K562 (cell line): Measurements from ENCODE around the gene SAMD8. TPM values are rescaled to one million over a fixed set of nuclear protein-coding genes. Genes with fewer than 3 reads are reported as not detected.
A peak's percentile ranks its signal among the peaks of the same experiment; 100 is the strongest.

Source experiments
- ATAC-seq: fragments of 200-7000 bp; cut with Tn5 transposase; 3 replicates; pipeline ENCODE4 v1.9.1; 2020; ENCODE audit warnings: moderate library complexity
- BruUV-seq: library from RNA; stranded (reverse); fragments of 400-500 nt; replicated peaks from 2 replicates; lab custom pipeline; 2021; lab: Mats Ljungman, UMichigan
- CTCF ChIA-PET: fragments of 300-600 bp; formaldehyde crosslinking; extraction: SDS; loops from one replicate; lab custom pipeline; 2021; ENCODE audit warnings: low intra/inter-chr PET ratio; lab: Yijun Ruan, JAX
- POLR2A ChIA-PET: fragments of 300-600, 350-650 bp; sonication (Branson Sonifier 250); formaldehyde crosslinking; extraction: SDS; loops from one replicate; lab custom pipeline; 2021; ENCODE audit warnings: antibody characterized with exemption, inconsistent platforms; lab: Yijun Ruan, JAX
- DNase-seq, 4 experiments: peaks; one replicate each; pipeline versions ENCODE4 v3.0.0 to v3.0.0-alpha.2; 2011 to 2018; ENCODE audit warnings: low spot score in 3 of 4, mixed read lengths in 3 of 4; ENCODE audit errors: extremely low read depth in 1 of 4
- FAIRE-seq: peaks from 2 replicates; lab custom pipeline; 2011; peaks lifted over from hg19 to GRCh38; lab: Jason Lieb, UNC
- H2AFZ ChIP-seq: 2 replicates; pipeline ENCODE4 v1.6.0; 2011; ENCODE audit warnings: low read depth, low read length, control low read depth, inconsistent platforms
- H3K27ac ChIP-seq: fragments of 200-600 bp; 3 replicates; pipeline ENCODE4 v1.8.0; 2011; ENCODE audit warnings: low read depth, mild to moderate bottlenecking, control low read depth, inconsistent platforms, low read length, moderate library complexity, mixed read lengths; ENCODE audit errors: extremely low read depth
- H3K27me3 ChIP-seq, 2 experiments: fragments of 300-600 bp in 1 of 2; 2 replicates in 1 of 2; 3 replicates in 1 of 2; pipeline versions ENCODE4 v1.6.0 to v1.8.0; 2011; ENCODE audit warnings: inconsistent platforms in 2 of 2, low read length in 2 of 2, mild to moderate bottlenecking in 1 of 2, mixed read lengths in 1 of 2, moderate library complexity in 1 of 2; ENCODE audit not compliant: control insufficient read depth in 2 of 2, insufficient read depth in 2 of 2
- H3K36me3 ChIP-seq: fragments of 300-600 bp; 3 replicates; pipeline ENCODE4 v1.8.0; 2011; ENCODE audit warnings: mild to moderate bottlenecking, low read length, inconsistent platforms; ENCODE audit not compliant: control insufficient read depth, insufficient read depth
- H3K4me1 ChIP-seq, 2 experiments: fragments of 200-600 bp in 1 of 2; replicated peaks in 1 of 2; 2 replicates in 1 of 2; 3 replicates in 1 of 2; pipeline versions ENCODE4 v1.5.1 to v1.8.0; 2011; ENCODE audit warnings: inconsistent platforms in 2 of 2, low read length in 2 of 2, mild to moderate bottlenecking in 1 of 2, mixed read lengths in 1 of 2, moderate library complexity in 1 of 2; ENCODE audit not compliant: control insufficient read depth in 2 of 2, insufficient read depth in 2 of 2
- H3K4me2 ChIP-seq: 2 replicates; pipeline ENCODE4 v1.6.1; 2011; ENCODE audit warnings: low read length, control low read depth, inconsistent platforms, mixed read lengths; ENCODE audit not compliant: insufficient read depth
- H3K4me3 ChIP-seq: fragments of 200-600 bp; sonication (generic), shearing (Covaris generic); 2 replicates; pipeline ENCODE4 v1.5.1; 2016; ENCODE audit warnings: control low read depth, inconsistent platforms
- H3K79me2 ChIP-seq: fragments of 200-600 bp; 3 replicates; pipeline ENCODE4 v1.8.0; 2011; ENCODE audit warnings: low read length, inconsistent platforms; ENCODE audit not compliant: control insufficient read depth, insufficient read depth
- H3K9ac ChIP-seq, 2 experiments: 2 replicates each; pipeline versions ENCODE4 v1.6.0 to v1.6.1; 2011; ENCODE audit warnings: low read depth in 2 of 2, low read length in 2 of 2, control low read depth in 1 of 2, inconsistent platforms in 1 of 2, mild to moderate bottlenecking in 1 of 2, mixed read lengths in 1 of 2; ENCODE audit not compliant: insufficient read depth in 1 of 2
- H3K9me1 ChIP-seq: one replicate; pipeline ENCODE4 v1.6.0; 2011; ENCODE audit warnings: inconsistent platforms, mild to moderate bottlenecking, low read length, moderate library complexity; ENCODE audit not compliant: control insufficient read depth, insufficient read depth
- H3K9me3 ChIP-seq: replicated peaks from 2 replicates; pipeline ENCODE4 v1.5.1; 2011; ENCODE audit warnings: low read depth, low read length, inconsistent platforms; ENCODE audit not compliant: control insufficient read depth, insufficient read depth
- H4K20me1 ChIP-seq: replicated peaks from 2 replicates; pipeline ENCODE4 v1.6.1; 2011; ENCODE audit warnings: low read length, inconsistent platforms, mixed read lengths; ENCODE audit not compliant: control insufficient read depth, insufficient read depth
- DACH1 ChIP-seq: fragments of 450-650 bp; IDR thresholded peaks from 2 replicates; pipeline ENCODE4 v1.6.1; 2018; ENCODE audit not compliant: partially characterized antibody
- NFRKB ChIP-seq: fragments of 450-650 bp; IDR thresholded peaks from 2 replicates; pipeline ENCODE4 v1.6.1; 2016; ENCODE audit warnings: low read depth
- PHTF2 ChIP-seq: fragments of 250-450 bp; sonication (Bioruptor Pico); IDR thresholded peaks from 2 replicates; pipeline ENCODE4 v1.5.0; 2021; ENCODE audit warnings: mild to moderate bottlenecking
- RBM25 ChIP-seq: fragments of 200-400 bp; formaldehyde crosslinking; IDR thresholded peaks from 2 replicates; pipeline ENCODE4 v1.6.1; 2018; ENCODE audit warnings: low read length, low read depth, moderate library complexity; ENCODE audit not compliant: severe bottlenecking
- WGBS: fragments of 100-300 bp; shearing (Covaris generic); methylation state at CpG from one replicate; pipeline ENCODE4 v1.1.6; 2016; ENCODE audit warnings: low coverage, mixed read lengths; ENCODE audit not compliant: insufficient coverage; ENCODE audit errors: missing lambda C conversion rate; 5-methylcytosine and 5-hydroxymethylcytosine counted together
- in situ Hi-C: fragments of 300-500 bp; cut with MboI; formaldehyde crosslinking; loops from 4 replicates; pipeline ENCODE4 v1.15.0; 2018; ENCODE audit warnings: inconsistent platforms, mixed read lengths
- intact Hi-C: fragments of 100-400 bp; cut with micrococcal nuclease; formaldehyde crosslinking; loops from 2 replicates; pipeline ENCODE4 v1.14.2; 2022
- polyA plus RNA-seq, 8 experiments: library from polyadenylated mRNA; depleted of rRNA in 4 of 8; stranded (reverse) in 5 of 8; unstranded in 3 of 8; fragments of >200 nt; fragmentation: Nextera tagmentation in 2 of 8; fragmentation: Illumina TruSeq in 1 of 8; extraction: Ambion mirVana in 2 of 8; extraction: Trizol in 1 of 8; gene quantifications; 2 replicates each; pipeline versions ENCODE4 v1.2.1 to v1.2.3, GENCODE V29; 2011 to 2014; ENCODE audit warnings: inconsistent platforms in 1 of 8, missing spikeins in 1 of 8
- total RNA-seq, 7 experiments: library from RNA; depleted of rRNA in 6 of 7; stranded (reverse); fragments of >200 nt in 6 of 7; fragmentation: Illumina TruSeq in 2 of 7; extraction: Trizol in 2 of 7; gene quantifications; 2 replicates each; pipeline versions ENCODE4 v1.2.1 to v1.2.3, GENCODE V29; 2011 to 2021; ENCODE audit warnings: low replicate concordance in 1 of 7
- TF ChIP-seq, protein P1 (sequence below), 2 experiments: IDR thresholded peaks; 2 replicates each; pipeline ENCODE4 v1.6.1; 2012; ENCODE audit warnings: improper control_type of control experiment in 2 of 2, low read depth in 2 of 2, low read length in 2 of 2, borderline replicate concordance in 1 of 2

Gene SAMD8
- total and polyA plus RNA-seq, 9 of the 15 experiments (the other 6 are each of a cell fraction or from before 2014, with no cell fraction given), result 2.7 to 16.1 (median 6.2) TPM

- no peaks in the 10 kb centered on the region for H3K9me1 ChIP-seq
- 91% methylated on average over 3 of the region's 3 CpGs for WGBS
- CTCF ChIA-PET, result interaction anchor here (0.7 to 3.7 kb wide), 5 partner anchors 14 to 985 kb away, joined by 3 to 38 read pairs (median 3); no protein-coding TSS in a partner anchor
- peaks cover 84% of the 10 kb centered on the region for H3K36me3 ChIP-seq
- no peak overlapping the region for H3K4me2 ChIP-seq
- BruUV-seq, result no TSS peak
- no peak for FAIRE-seq
- no peak overlapping the region for H3K27ac ChIP-seq
- no peak for DNase-seq
- no peaks in the 10 kb centered on the region for H3K27me3 ChIP-seq
- TF ChIP-seq, protein P1, sequence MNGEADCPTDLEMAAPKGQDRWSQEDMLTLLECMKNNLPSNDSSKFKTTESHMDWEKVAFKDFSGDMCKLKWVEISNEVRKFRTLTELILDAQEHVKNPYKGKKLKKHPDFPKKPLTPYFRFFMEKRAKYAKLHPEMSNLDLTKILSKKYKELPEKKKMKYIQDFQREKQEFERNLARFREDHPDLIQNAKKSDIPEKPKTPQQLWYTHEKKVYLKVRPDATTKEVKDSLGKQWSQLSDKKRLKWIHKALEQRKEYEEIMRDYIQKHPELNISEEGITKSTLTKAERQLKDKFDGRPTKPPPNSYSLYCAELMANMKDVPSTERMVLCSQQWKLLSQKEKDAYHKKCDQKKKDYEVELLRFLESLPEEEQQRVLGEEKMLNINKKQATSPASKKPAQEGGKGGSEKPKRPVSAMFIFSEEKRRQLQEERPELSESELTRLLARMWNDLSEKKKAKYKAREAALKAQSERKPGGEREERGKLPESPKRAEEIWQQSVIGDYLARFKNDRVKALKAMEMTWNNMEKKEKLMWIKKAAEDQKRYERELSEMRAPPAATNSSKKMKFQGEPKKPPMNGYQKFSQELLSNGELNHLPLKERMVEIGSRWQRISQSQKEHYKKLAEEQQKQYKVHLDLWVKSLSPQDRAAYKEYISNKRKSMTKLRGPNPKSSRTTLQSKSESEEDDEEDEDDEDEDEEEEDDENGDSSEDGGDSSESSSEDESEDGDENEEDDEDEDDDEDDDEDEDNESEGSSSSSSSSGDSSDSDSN (IDR thresholded peaks at IDR 0.05; ENCODE audit: borderline replicate concordance in 1 of 2, low read depth in 2 of 2, low read length in 2 of 2), result no peak
- TF ChIP-seq DACH1 (peak; percentile 73), PHTF2 (CRISPR knock-in tag) (no peak), RBM25 (no peak), NFRKB (no peak)
- in situ Hi-C loops (loop anchor here (10.0 kb wide), 1 partner anchor 985 kb away; no protein-coding TSS in a partner anchor), intact Hi-C loops (loop anchor here (1.0 to 10.0 kb wide), 4 partner anchors 42 to 963 kb away; partner anchors contain the start of gene KAT6B)
- H3K79me2 ChIP-seq, result peaks cover 72% of the 10 kb centered on the region
- ATAC-seq, result no peak
- H3K4me1 ChIP-seq, result peaks cover 10 to 18% of the 10 kb centered on the region in 2 experiments
- no peak overlapping the region for H2AFZ ChIP-seq
- peaks cover 26% of the 10 kb centered on the region for H4K20me1 ChIP-seq
- POLR2A ChIA-PET, result interaction anchor here (0.6 to 3.4 kb wide), 8 partner anchors 8 to 92 kb away, joined by 3 to 20 read pairs (median 4); partner anchors contain the start of gene VDAC2
- no peak overlapping the region for H3K4me3 ChIP-seq
- no peaks in the 10 kb centered on the region for H3K9me3 ChIP-seq
- no peak overlapping the region for H3K9ac ChIP-seq
Measured at GRCh38 chr10:75229971-75230370, 118.5 kb downstream of the SAMD8 start.
